Spleen (tissue), 11 donors: ENCODE results near the gene ZNF584. TPM values are rescaled to one million over a fixed set of nuclear protein-coding genes. Genes with fewer than 3 reads are reported as not detected.

ENCODE experiments used
- DNase-seq: peaks from one replicate; pipeline ENCODE4 v3.0.0-alpha.2; 2020
- H3K27ac ChIP-seq, 8 donors: fragments of 200-600 bp; sonication (generic) in 7 of 8; 1 replicate in 4 of 8; 2 replicates in 4 of 8; pipeline versions ENCODE4 v1.5.0 to v1.8.0; 2016 to 2021; ENCODE audit warnings: inconsistent platforms in 4 of 8, mild to moderate bottlenecking in 4 of 8, moderate library complexity in 1 of 8
- H3K27me3 ChIP-seq, 7 donors: fragments of 200-600 bp; sonication (generic) in 6 of 7; replicated peaks in 1 of 7; 1 replicate in 4 of 7; 2 replicates in 3 of 7; pipeline versions ENCODE4 v1.5.0 to v1.8.0; 2016 to 2021; ENCODE audit warnings: inconsistent platforms in 3 of 7, mild to moderate bottlenecking in 1 of 7
- H3K36me3 ChIP-seq, 6 donors: fragments of 200-600 bp; sonication (generic) in 5 of 6; 1 replicate in 4 of 6; 2 replicates in 2 of 6; pipeline versions ENCODE4 v1.5.0 to v1.8.0; 2016 to 2021; ENCODE audit warnings: inconsistent platforms in 2 of 6
- H3K4me1 ChIP-seq, 6 donors: fragments of 200-600 bp; sonication (generic) in 5 of 6; 1 replicate in 3 of 6; 2 replicates in 3 of 6; pipeline versions ENCODE4 v1.5.0 to v1.8.0; 2016 to 2021; ENCODE audit warnings: inconsistent platforms in 3 of 6
- H3K4me3 ChIP-seq, 8 donors: fragments of 200-600 bp; sonication (generic) in 7 of 8; 1 replicate in 4 of 8; 2 replicates in 4 of 8; pipeline versions ENCODE4 v1.5.0 to v1.8.0; 2016 to 2021; ENCODE audit warnings: inconsistent platforms in 4 of 8, mild to moderate bottlenecking in 4 of 8, moderate library complexity in 2 of 8
- H3K9me3 ChIP-seq, 8 donors: fragments of 200-600 bp; sonication (generic) in 7 of 8; 1 replicate in 4 of 8; 2 replicates in 4 of 8; pipeline versions ENCODE4 v1.5.0 to v1.8.0; 2016 to 2021; ENCODE audit warnings: inconsistent platforms in 4 of 8
- CTCF ChIP-seq, 11 experiments: fragments of 200-600 bp in 7 of 11; fragments of 450-650 bp in 4 of 11; sonication (generic) in 4 of 11; IDR thresholded peaks in 8 of 11; conservative IDR thresholded peaks in 3 of 11; 1 replicate in 7 of 11; 2 replicates in 4 of 11; pipeline versions ENCODE4 v1.4.0 to v1.8.0; 2016 to 2021; ENCODE audit warnings: antibody characterized with exemption in 11 of 11, inconsistent platforms in 4 of 11, mild to moderate bottlenecking in 1 of 11
- POLR2A ChIP-seq, 3 donors: fragments of 450-650 bp; IDR thresholded peaks; one replicate each; pipeline ENCODE4 v1.5.1; 2017; ENCODE audit warnings: antibody characterized with exemption in 3 of 3, mild to moderate bottlenecking in 1 of 3
- POLR2AphosphoS5 ChIP-seq, 3 donors: sonication (generic); formaldehyde crosslinking; IDR thresholded peaks; one replicate each; pipeline ENCODE4 v1.5.1; 2017; ENCODE audit warnings: antibody characterized with exemption in 3 of 3
- WGBS, 5 donors: extraction: QIAGEN DNeasy Blood & Tissue Kit in 3 of 5; methylation state at CpG; one replicate each; pipeline versions ENCODE4 v1.1.5 to v1.1.7; 2013 to 2018; 5-methylcytosine and 5-hydroxymethylcytosine counted together
- intact Hi-C: fragments of 100-400 bp; cut with DNase I; formaldehyde crosslinking; loops from one replicate; pipeline ENCODE4 v1.15.0; 2023; ENCODE audit warnings: low total_unique reads
- polyA plus RNA-seq, 3 donors: library from polyadenylated mRNA; stranded (reverse); fragments of 200-250 nt; gene quantifications; one replicate each; pipeline ENCODE4 v1.2.1, GENCODE V29; 2013
- total RNA-seq, 7 donors: library from RNA; depleted of rRNA in 3 of 7; stranded (reverse); fragments of >200 nt in 3 of 7; fragmentation: NEBNext Ultra II Directional in 4 of 7; extraction: Animal tissue kit (Norgen Biotek cat#: 25700) in 4 of 7; gene quantifications; one replicate each; pipeline versions ENCODE4 v1.1.0 to v1.2.1, GENCODE V29; 2016 to 2021
- donor health status: healthy with polysubstance abuse.
- donor health status: DM: no; HTN: no; CAD: no; lungs with moderate emphysema.
- donor health status: DM: no; HTN: no; CAD: no.
- donor health status: Bipolar disorder and iron deficiency.
- donor health status: healthy.
- donor health status: DM: no; HTN: no; CAD: no.
- donor health status: DM: yes; HTN: yes; CAD: no.

Gene ZNF584
- total and polyA plus RNA-seq, 10 donors, result 2.3 to 11.2 (median 8.3) TPM

- Histone ChIP-seq H3K27ac (no peak overlapping the region), H3K36me3 (peaks cover 2 to 34% (median 7%) of the 10 kb centered on the region in 6 donors), H3K9me3 (peaks cover 38 to 95% (median 83%) of the 10 kb centered on the region in 8 donors), H3K4me3 (no peak overlapping the region), H3K4me1 (no peaks in the 10 kb centered on the region), H3K27me3 (no peaks in the 10 kb centered on the region)
- no peak for DNase-seq
- intact Hi-C loops, result no loop called here
- TF ChIP-seq POLR2A (IDR thresholded peaks at IDR 0.05), result no peak
- TF ChIP-seq CTCF (IDR thresholded peaks at IDR 0.05 in 8 of 11, conservative IDR thresholded peaks at IDR 0.05 in 3 of 11), result no peak
- WGBS, 5 donors, result 68 to 100% (median 95%) methylated on average over 1 of the region's 1 CpG
Measured at GRCh38 chr19:58428617-58429016, 20.2 kb downstream of the ZNF584 start.

GRCh38 chr19:58429745-58430144, 21.3 kb downstream of the ZNF584 start:
- no peaks in the 10 kb centered on the region for H3K4me1 ChIP-seq
- H3K27ac ChIP-seq, result no peak overlapping the region
- H3K9me3 ChIP-seq, result peaks cover 50 to 100% (median 92%) of the 10 kb centered on the region in 8 donors
- peaks cover 13 to 46% (median 18%) of the 10 kb centered on the region in 6 donors for H3K36me3 ChIP-seq
- intact Hi-C loops, result no loop called here
- H3K4me3 ChIP-seq, result no peak overlapping the region
- no peak for DNase-seq
- no peak for TF ChIP-seq CTCF (IDR thresholded peaks at IDR 0.05 in 8 of 11, conservative IDR thresholded peaks at IDR 0.05 in 3 of 11)
- no peak for TF ChIP-seq POLR2AphosphoS5 (IDR thresholded peaks at IDR 0.05)
- no peak for TF ChIP-seq POLR2A (IDR thresholded peaks at IDR 0.05)
- H3K27me3 ChIP-seq, result no peaks in the 10 kb centered on the region

- WGBS, 5 donors, result 95 to 99% (median 96%) methylated on average over 2 of the region's 2 CpGs
- Histone ChIP-seq H3K36me3 (peaks cover 39 to 81% (median 46%) of the 10 kb centered on the region in 6 donors), H3K27me3 (no peaks in the 10 kb centered on the region), H3K9me3 (peaks cover 61 to 100% (median 100%) of the 10 kb centered on the region in 8 donors), H3K4me1 (peaks cover 3 to 7% (median 5%) of the 10 kb centered on the region in 6 donors), H3K27ac (no peak overlapping the region), H3K4me3 (peak overlapping the region in 1 of 8 donors; percentile 24)
- intact Hi-C loops, result no loop called here
- TF ChIP-seq CTCF (IDR thresholded peaks at IDR 0.05 in 8 of 11, conservative IDR thresholded peaks at IDR 0.05 in 3 of 11), result no peak
- TF ChIP-seq POLR2A (IDR thresholded peaks at IDR 0.05), result no peak
- TF ChIP-seq POLR2AphosphoS5 (IDR thresholded peaks at IDR 0.05), result no peak
- no peak for DNase-seq
Measured at GRCh38 chr19:58434217-58434616, 25.8 kb downstream of the ZNF584 start.

GRCh38 chr19:58439576-58440554, 31.4 kb downstream of the ZNF584 start, which contains the start of gene ZNF132:
TSS of gene ZNF132 (minus strand) at chr19:58440153. CDS start at chr19:58439821, 332 bp downstream.
- TF ChIP-seq POLR2AphosphoS5 (IDR thresholded peaks at IDR 0.05) (peak; percentile 87 to 89 (median 88)), POLR2A (IDR thresholded peaks at IDR 0.05) (no peak)
- intact Hi-C loops, result no loop called here
- WGBS, 5 donors, result 8 to 11% (median 9%) methylated on average over 26 to 59 of the region's 59 CpGs

More at GRCh38 chr19:58439576-58440554, 31.4 kb downstream of the ZNF584 start, which contains the start of gene ZNF132:
- no peaks in the 10 kb centered on the region for H3K27me3 ChIP-seq
- H3K4me1 ChIP-seq, result peaks cover 11 to 24% (median 18%) of the 10 kb centered on the region in 6 donors
- H3K4me3 ChIP-seq, result peak within 1 kb of the TSS; percentile 53 to 83 (median 78)
- DNase-seq, result peak; percentile 98
- peaks cover 12 to 73% (median 59%) of the 10 kb centered on the region in 8 donors for H3K9me3 ChIP-seq
- H3K36me3 ChIP-seq, result peaks cover 25 to 34% (median 28%) of the 10 kb centered on the region in 6 donors
- H3K27ac ChIP-seq, result peak within 1 kb of the TSS; percentile 58 to 89 (median 82)
